Measurements from ENCODE around the gene IGFBP2.

DNA sequence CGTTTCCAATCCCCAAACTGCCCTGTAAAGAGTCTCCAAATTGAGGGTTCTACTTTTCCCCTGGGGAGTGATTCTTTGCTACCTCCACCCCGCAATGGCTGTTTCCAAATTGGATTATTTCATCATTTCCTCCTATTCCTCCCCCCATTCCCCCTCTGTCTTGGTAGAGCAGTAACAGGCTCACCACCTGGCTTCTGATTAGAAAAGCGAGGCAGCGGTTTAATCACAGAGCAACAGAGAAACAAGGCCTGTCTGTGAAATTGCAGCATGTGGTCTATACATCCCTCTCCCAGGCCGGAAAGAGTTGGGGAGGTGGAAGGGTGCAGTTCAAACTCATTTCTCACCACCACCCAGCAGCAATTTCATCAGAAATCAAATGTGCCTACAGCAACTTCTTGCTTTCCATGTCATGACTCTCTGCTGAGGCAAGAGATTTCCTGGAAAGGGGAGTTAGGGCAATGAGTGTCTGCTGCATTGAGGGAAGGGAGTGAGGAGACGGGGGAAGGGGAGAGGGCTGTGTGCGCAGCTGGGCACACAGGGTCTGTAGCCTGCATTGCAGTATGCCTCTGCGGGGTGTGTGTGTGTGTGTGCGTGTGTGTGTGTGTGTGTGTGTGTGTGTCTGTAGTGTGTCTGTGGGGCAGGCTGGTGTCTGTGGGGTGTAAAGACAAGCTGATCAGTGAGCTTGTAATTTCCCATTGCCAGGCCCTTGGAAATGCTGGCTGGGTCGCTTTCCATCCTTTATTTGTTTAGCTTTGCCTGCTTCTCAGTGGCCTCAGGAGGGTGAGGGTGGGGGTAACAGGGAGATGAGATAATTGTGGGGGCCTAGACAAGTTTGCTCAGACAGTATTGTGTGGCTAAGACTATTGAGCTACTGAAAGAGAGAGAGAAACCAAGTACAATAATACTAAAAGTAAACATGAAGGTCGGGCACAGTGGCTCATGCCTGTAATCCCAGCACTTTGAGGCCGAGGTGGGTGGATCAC is 13.5 kb upstream of the IGFBP2 start:
- TF ChIP-seq SPI1 (IDR thresholded peaks at IDR 0.05; ENCODE audit: low read depth, low read length) (no peak), TAF1 (IDR thresholded peaks at IDR 0.05; ENCODE audit: low read depth, low read length) (no peak), POLR2AphosphoS5 (IDR thresholded peaks at IDR 0.05; ENCODE audit: low read depth, low read length) (no peak), POLR2A (IDR thresholded peaks at IDR 0.05; ENCODE audit: low read depth, low read length) (no peak), POU2F2 (IDR thresholded peaks at IDR 0.05; ENCODE audit: low read depth, low read length) (no peak), PAX5 (IDR thresholded peaks at IDR 0.05; ENCODE audit: insufficient read depth, low read length, severe bottlenecking) (no peak)

All from GM12891 (cell line).